ENCODE data around the gene ADAMTS4. TPM values are rescaled to one million over a fixed set of nuclear protein-coding genes. Genes with fewer than 3 reads are reported as not detected.

ADAMTS4 gene
- total and polyA plus RNA-seq, 9 of the 15 experiments (the other 6 are each of a cell fraction or from before 2014, with no cell fraction given): 0.07 to 3.7 (median 0.41) TPM

DNA sequence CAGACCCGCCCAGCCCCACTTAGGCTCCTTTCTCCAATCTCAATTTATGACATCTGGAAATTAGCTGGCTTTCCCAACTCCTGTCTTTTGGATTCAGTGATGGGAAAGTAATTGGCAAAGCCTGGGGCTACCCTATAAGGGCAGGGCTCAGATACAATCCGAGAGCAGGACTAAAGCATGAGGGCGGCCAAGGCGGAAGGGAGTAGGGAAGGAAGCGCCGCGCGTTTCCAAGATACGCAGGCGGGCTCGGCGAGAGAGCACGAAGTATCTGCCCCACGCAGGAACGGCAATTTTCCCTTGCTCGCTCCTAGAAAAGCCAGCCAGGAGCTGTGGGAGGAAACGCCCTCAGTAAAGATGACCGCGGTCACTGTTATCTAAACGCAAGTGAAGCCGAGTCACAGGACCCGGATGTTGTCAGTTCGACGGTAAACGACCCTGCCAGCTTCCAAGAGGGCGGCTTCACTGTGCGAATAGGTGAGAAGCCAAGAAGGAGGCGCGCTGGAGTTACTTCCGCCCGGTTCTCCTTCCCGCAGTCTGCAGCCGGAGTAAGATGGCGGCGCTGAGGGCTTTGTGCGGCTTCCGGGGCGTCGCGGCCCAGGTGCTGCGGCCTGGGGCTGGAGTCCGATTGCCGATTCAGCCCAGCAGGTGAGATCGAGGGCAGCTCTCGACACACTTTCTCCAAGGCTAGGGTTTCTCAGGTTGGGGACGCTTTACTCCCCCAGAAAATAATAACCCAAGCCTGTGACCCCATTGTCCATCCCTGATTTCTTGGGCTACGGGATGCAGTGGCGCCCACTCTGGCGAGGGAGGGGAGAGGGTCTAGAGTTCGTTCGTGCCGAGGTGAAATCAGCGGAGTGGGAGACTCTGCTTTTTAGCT, 3.2 kb upstream of the ADAMTS4 start, which contains the start of gene NDUFS2 (continued):
- TF ChIP-seq GMEB1 (CRISPR knock-in tag; IDR thresholded peaks at IDR 0.05) (no peak; the same call in 1 of the 2 replicates), PATZ1 (CRISPR knock-in tag; IDR thresholded peaks at IDR 0.05; ENCODE audit: borderline replicate concordance) (no peak), POLR2A (conservative IDR thresholded peaks at IDR 0.05) (peak; percentile 91), DPF2 (IDR thresholded peaks at IDR 0.05) (no peak; the same call in 1 of the 2 replicates), ZC3H4 (CRISPR knock-in tag; IDR thresholded peaks at IDR 0.05; ENCODE audit: borderline replicate concordance) (no peak), ZKSCAN1 (IDR thresholded peaks at IDR 0.05; ENCODE audit: low read depth, low read length) (no peak), KHSRP (IDR thresholded peaks at IDR 0.05) (no peak), MEF2A (IDR thresholded peaks at IDR 0.05; ENCODE audit: control insufficient read depth, low read depth, low read length) (no peak), MECOM (CRISPR knock-in tag; IDR thresholded peaks at IDR 0.05) (no peak), SOX6 (IDR thresholded peaks at IDR 0.05) (no peak), POLR2AphosphoS2 (IDR thresholded peaks at IDR 0.05; ENCODE audit: low read length) (no peak), ATF3 (IDR thresholded peaks at IDR 0.05) (no peak), ATF3 (CRISPR knock-in tag; conservative IDR thresholded peaks at IDR 0.05) (no peak; the same call in 1 of the 2 replicates), HNRNPH1 (optimal IDR thresholded peaks at IDR 0.05; ENCODE audit: low read depth, low read length) (no peak), JUN (IDR thresholded peaks at IDR 0.05; ENCODE audit: borderline replicate concordance, low read depth, low read length) (0 out of 2 replicates have a peak, but pooled peaks have one; percentile 35), JUN (CRISPR knock-in tag; IDR thresholded peaks at IDR 0.05; ENCODE audit: borderline replicate concordance) (no peak), GATAD2B (IDR thresholded peaks at IDR 0.05; ENCODE audit: borderline replicate concordance) (peak; percentile 58; the same call in 1 of the 2 replicates)
- TF ChIP-seq, protein P1, sequence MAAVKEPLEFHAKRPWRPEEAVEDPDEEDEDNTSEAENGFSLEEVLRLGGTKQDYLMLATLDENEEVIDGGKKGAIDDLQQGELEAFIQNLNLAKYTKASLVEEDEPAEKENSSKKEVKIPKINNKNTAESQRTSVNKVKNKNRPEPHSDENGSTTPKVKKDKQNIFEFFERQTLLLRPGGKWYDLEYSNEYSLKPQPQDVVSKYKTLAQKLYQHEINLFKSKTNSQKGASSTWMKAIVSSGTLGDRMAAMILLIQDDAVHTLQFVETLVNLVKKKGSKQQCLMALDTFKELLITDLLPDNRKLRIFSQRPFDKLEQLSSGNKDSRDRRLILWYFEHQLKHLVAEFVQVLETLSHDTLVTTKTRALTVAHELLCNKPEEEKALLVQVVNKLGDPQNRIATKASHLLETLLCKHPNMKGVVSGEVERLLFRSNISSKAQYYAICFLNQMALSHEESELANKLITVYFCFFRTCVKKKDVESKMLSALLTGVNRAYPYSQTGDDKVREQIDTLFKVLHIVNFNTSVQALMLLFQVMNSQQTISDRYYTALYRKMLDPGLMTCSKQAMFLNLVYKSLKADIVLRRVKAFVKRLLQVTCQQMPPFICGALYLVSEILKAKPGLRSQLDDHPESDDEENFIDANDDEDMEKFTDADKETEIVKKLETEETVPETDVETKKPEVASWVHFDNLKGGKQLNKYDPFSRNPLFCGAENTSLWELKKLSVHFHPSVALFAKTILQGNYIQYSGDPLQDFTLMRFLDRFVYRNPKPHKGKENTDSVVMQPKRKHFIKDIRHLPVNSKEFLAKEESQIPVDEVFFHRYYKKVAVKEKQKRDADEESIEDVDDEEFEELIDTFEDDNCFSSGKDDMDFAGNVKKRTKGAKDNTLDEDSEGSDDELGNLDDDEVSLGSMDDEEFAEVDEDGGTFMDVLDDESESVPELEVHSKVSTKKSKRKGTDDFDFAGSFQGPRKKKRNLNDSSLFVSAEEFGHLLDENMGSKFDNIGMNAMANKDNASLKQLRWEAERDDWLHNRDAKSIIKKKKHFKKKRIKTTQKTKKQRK (IDR thresholded peaks at IDR 0.05; ENCODE audit: borderline replicate concordance, low read depth, low read length): no peak
